OCI-LY1 (cell line): ENCODE results near the gene FGF2.

Experiments used
- H2AFZ ChIP-seq: fragments of 200-600 bp; sonication (generic), shearing (Covaris generic); 2 replicates; pipeline ENCODE4 v1.6.0; 2014; ENCODE audit warnings: antibody characterized with exemption, mild to moderate bottlenecking, low read length
- H3F3A ChIP-seq: fragments of 200-600 bp; sonication (generic), shearing (Covaris generic); 2 replicates; pipeline ENCODE4 v1.6.0; 2014; ENCODE audit warnings: mild to moderate bottlenecking, antibody characterized with exemption, low read length, moderate library complexity; ENCODE audit not compliant: insufficient read depth
- H3K27ac ChIP-seq: fragments of 200-600 bp; sonication (generic); 2 replicates; pipeline ENCODE4 v1.5.1; 2014; ENCODE audit warnings: low read length, mixed run types, mild to moderate bottlenecking, low read depth; ENCODE audit not compliant: poor library complexity, severe bottlenecking
- H3K27me3 ChIP-seq: fragments of 200-600 bp; sonication (generic); 2 replicates; pipeline ENCODE4 v1.6.0; 2014; ENCODE audit warnings: antibody characterized with exemption, mild to moderate bottlenecking, low read length, moderate library complexity; ENCODE audit not compliant: insufficient read depth
- H3K36me3 ChIP-seq: fragments of 200-600 bp; sonication (generic); 2 replicates; pipeline ENCODE4 v1.6.1; 2014; ENCODE audit warnings: mild to moderate bottlenecking, antibody characterized with exemption, low read length, moderate library complexity, mixed read lengths; ENCODE audit not compliant: insufficient read depth
- H3K4me1 ChIP-seq: fragments of 200-600 bp; sonication (generic); 2 replicates; pipeline ENCODE4 v1.5.1; 2014; ENCODE audit warnings: mild to moderate bottlenecking, low read length, moderate library complexity; ENCODE audit not compliant: insufficient read depth, severe bottlenecking
- H3K4me2 ChIP-seq: fragments of 200-600 bp; sonication (generic), shearing (Covaris generic); 2 replicates; pipeline ENCODE4 v1.6.1; 2014; ENCODE audit warnings: low read length
- H3K4me3 ChIP-seq: fragments of 200-600 bp; sonication (generic); 2 replicates; pipeline ENCODE4 v1.5.1; 2014; ENCODE audit warnings: low read length, low read depth, mild to moderate bottlenecking, mixed read lengths; ENCODE audit not compliant: poor library complexity, severe bottlenecking
- H3K79me2 ChIP-seq: fragments of 200-600 bp; shearing (Covaris generic); 2 replicates; pipeline ENCODE4 v1.6.1; 2016; ENCODE audit warnings: mixed run types, low read length, mixed read lengths; ENCODE audit not compliant: insufficient read depth
- H3K9ac ChIP-seq: fragments of 200-600 bp; sonication (generic), shearing (Covaris generic); 2 replicates; pipeline ENCODE4 v1.6.1; 2014; ENCODE audit warnings: mild to moderate bottlenecking, low read length, mixed read lengths
- H3K9me2 ChIP-seq: fragments of 200-600 bp; sonication (generic), shearing (Covaris generic); 2 replicates; pipeline ENCODE4 v1.6.1; 2014; ENCODE audit warnings: low read depth, mild to moderate bottlenecking, low read length, mixed read lengths
- H3K9me3 ChIP-seq: fragments of 200-600 bp; shearing (Covaris generic); 2 replicates; pipeline ENCODE4 v1.6.1; 2014; ENCODE audit warnings: low read length, mixed read lengths
- H4K20me1 ChIP-seq: fragments of 200-600 bp; sonication (generic), shearing (Covaris generic); 2 replicates; pipeline ENCODE4 v1.6.0; 2016; ENCODE audit warnings: mild to moderate bottlenecking, low read length; ENCODE audit not compliant: insufficient read depth
- EZH2 ChIP-seq: fragments of 200-600 bp; sonication (generic), shearing (Covaris generic); IDR thresholded peaks from 2 replicates; pipeline ENCODE4 v1.8.0; 2017; ENCODE audit warnings: borderline replicate concordance, mixed run types, mild to moderate bottlenecking, antibody characterized with exemption, low read length, moderate library complexity, mixed read lengths
- TF ChIP-seq, protein P1 (sequence below): fragments of 200-600 bp; sonication (generic), shearing (Covaris generic); IDR thresholded peaks from 2 replicates; pipeline ENCODE4 v1.5.1; 2017; ENCODE audit warnings: mild to moderate bottlenecking, antibody characterized with exemption, low read length, moderate library complexity, mixed read lengths

Gene FGF2

DNA sequence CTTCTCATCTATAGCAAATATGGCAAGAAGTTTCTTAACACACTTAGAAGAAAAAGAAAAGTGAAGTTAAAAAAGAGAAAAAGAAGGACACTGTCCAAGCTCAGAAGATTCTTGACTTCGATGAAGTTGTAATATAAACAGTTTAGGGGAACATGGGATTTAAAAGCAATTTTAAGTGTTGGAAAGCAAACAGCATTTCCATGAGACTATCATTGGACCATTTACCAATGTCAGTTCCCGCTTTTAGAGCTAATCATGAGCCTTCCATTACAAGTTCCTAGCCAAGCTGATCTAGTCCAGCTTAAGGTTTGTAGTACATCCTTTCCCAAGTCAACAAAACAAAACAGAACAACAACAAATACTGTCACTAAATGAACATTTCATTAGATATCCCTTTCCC, 45.1 kb upstream of the FGF2 start:
- TF ChIP-seq, protein P1, sequence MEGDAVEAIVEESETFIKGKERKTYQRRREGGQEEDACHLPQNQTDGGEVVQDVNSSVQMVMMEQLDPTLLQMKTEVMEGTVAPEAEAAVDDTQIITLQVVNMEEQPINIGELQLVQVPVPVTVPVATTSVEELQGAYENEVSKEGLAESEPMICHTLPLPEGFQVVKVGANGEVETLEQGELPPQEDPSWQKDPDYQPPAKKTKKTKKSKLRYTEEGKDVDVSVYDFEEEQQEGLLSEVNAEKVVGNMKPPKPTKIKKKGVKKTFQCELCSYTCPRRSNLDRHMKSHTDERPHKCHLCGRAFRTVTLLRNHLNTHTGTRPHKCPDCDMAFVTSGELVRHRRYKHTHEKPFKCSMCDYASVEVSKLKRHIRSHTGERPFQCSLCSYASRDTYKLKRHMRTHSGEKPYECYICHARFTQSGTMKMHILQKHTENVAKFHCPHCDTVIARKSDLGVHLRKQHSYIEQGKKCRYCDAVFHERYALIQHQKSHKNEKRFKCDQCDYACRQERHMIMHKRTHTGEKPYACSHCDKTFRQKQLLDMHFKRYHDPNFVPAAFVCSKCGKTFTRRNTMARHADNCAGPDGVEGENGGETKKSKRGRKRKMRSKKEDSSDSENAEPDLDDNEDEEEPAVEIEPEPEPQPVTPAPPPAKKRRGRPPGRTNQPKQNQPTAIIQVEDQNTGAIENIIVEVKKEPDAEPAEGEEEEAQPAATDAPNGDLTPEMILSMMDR: no peak
- no peak for TF ChIP-seq EZH2
- Histone ChIP-seq H2AFZ (no peak overlapping the region), H3K36me3 (no peaks in the 10 kb centered on the region), H3K79me2 (no peaks in the 10 kb centered on the region), H3K27ac (no peak overlapping the region), H3K9ac (no peak overlapping the region), H3K4me2 (no peak overlapping the region), H4K20me1 (no peaks in the 10 kb centered on the region), H3K4me3 (no peak overlapping the region), H3F3A (no peaks in the 10 kb centered on the region), H3K27me3 (no peaks in the 10 kb centered on the region), H3K9me2 (no peaks in the 10 kb centered on the region), H3K9me3 (no peaks in the 10 kb centered on the region), H3K4me1 (no peaks in the 10 kb centered on the region)

DNA sequence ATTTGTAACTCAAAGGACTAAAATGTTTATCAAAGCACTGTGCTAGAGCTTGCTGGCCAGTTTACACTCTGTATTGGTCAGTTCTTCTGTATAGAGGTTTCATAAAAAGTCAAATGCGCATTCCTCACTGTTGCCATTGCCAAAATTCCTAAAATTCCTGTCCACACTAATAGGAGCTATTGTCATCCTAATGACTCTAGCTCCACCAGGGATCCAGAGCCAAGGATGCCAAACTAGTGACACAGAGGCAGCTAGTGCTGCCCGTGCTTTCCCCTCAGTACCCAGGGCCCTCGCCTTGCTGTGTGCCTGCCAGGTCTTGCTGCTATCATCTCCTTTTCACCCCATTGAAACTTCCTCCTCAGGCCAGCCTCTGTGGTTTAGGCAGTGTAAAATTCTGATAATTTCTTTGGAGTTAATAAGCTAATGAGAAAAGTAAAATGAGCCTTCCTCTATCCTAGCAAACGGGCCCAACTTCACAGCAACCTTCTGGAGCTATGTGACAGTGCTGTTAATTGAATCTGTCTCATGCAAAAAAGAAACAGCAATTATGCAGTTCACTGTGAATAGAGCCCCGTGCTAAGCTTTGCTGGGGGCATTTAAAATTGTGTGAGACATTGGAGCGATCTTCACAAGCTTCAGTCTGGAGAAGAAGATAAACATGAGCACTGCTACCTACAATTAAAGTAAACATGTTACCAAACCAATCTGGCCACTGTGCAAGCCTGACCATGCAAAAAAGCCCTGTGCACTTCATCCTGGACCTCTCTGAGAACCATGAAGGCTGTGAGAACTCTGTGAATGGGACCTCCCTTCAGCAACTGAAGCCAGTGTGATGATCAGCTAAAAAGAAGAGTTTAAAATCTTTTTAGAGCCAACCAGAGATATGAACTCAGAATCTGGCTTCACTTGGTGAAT, 43.1 kb upstream of the FGF2 start:
- no peaks in the 10 kb centered on the region for H3K9me3 ChIP-seq
- no peak overlapping the region for H3K27ac ChIP-seq
- H3F3A ChIP-seq: no peaks in the 10 kb centered on the region
- H3K4me2 ChIP-seq: no peak overlapping the region
- no peaks in the 10 kb centered on the region for H3K27me3 ChIP-seq
- no peaks in the 10 kb centered on the region for H4K20me1 ChIP-seq
- H3K79me2 ChIP-seq: no peaks in the 10 kb centered on the region
- no peaks in the 10 kb centered on the region for H3K4me1 ChIP-seq
- H3K4me3 ChIP-seq: no peak overlapping the region
- H3K36me3 ChIP-seq: no peaks in the 10 kb centered on the region
- H3K9me2 ChIP-seq: no peaks in the 10 kb centered on the region
- TF ChIP-seq EZH2: no peak
- TF ChIP-seq, protein P1: no peak
- no peak overlapping the region for H2AFZ ChIP-seq
- H3K9ac ChIP-seq: no peak overlapping the region

DNA sequence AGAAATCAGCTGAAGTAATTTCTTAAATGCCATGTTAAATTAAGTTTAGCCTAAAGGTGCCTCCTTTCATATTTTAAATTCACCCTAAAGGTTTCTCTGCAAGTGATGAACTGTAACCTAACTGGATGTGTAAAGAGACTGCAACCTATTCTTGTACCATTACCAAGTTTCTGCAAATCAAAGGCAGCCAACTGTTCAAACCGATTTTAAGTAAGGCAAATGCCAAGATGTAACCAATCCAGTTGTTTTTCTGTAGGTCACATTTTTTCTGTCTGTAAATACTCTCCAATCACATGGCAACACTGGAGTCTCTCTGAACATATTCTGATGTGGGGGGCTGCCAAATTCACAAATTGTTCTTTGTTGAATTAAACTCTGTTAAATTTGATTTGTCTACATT, 42.4 kb upstream of the FGF2 start:
- no peaks in the 10 kb centered on the region for H3K9me2 ChIP-seq
- H3K79me2 ChIP-seq: no peaks in the 10 kb centered on the region
- no peak overlapping the region for H3K9ac ChIP-seq
- H3K4me3 ChIP-seq: no peak overlapping the region
- no peak overlapping the region for H3K4me2 ChIP-seq
- no peaks in the 10 kb centered on the region for H4K20me1 ChIP-seq
- H2AFZ ChIP-seq: no peak overlapping the region
- no peaks in the 10 kb centered on the region for H3K36me3 ChIP-seq
- H3K4me1 ChIP-seq: no peaks in the 10 kb centered on the region
- no peaks in the 10 kb centered on the region for H3K27me3 ChIP-seq
- no peaks in the 10 kb centered on the region for H3K9me3 ChIP-seq
- no peak overlapping the region for H3K27ac ChIP-seq
- no peaks in the 10 kb centered on the region for H3F3A ChIP-seq
- TF ChIP-seq, protein P1: no peak
- TF ChIP-seq EZH2: no peak
